Ishikawa (cell line): Measurements from ENCODE around the gene ADGRE1.

Experiments used
- CEBPB ChIP-seq: IDR thresholded peaks from 2 replicates; pipeline ENCODE4 v1.6.1; 2012
- CREB1 ChIP-seq: IDR thresholded peaks from 2 replicates; pipeline ENCODE4 v1.6.1; 2012; ENCODE audit warnings: low read depth
- EGR1 ChIP-seq: IDR thresholded peaks from 2 replicates; pipeline ENCODE4 v1.6.1; 2012
- EP300 ChIP-seq: IDR thresholded peaks from 2 replicates; pipeline ENCODE4 v1.6.1; 2012; ENCODE audit warnings: borderline replicate concordance
- FOXM1 ChIP-seq: IDR thresholded peaks from 2 replicates; pipeline ENCODE4 v1.6.1; 2012; ENCODE audit warnings: low read depth, borderline replicate concordance
- MAX ChIP-seq: IDR thresholded peaks from 2 replicates; pipeline ENCODE4 v1.6.1; 2012
- NFIC ChIP-seq: IDR thresholded peaks from 2 replicates; pipeline ENCODE4 v1.6.1; 2012
- RAD21 ChIP-seq: IDR thresholded peaks from 2 replicates; pipeline ENCODE4 v1.6.1; 2012; ENCODE audit warnings: low read depth
- REST ChIP-seq: IDR thresholded peaks from 2 replicates; pipeline ENCODE4 v1.6.1; 2012; ENCODE audit warnings: low read depth, mild to moderate bottlenecking
- TAF1 ChIP-seq: IDR thresholded peaks from 2 replicates; pipeline ENCODE4 v1.6.1; 2012; ENCODE audit warnings: low read depth, mild to moderate bottlenecking
- TCF12 ChIP-seq: IDR thresholded peaks from 2 replicates; pipeline ENCODE4 v1.6.1; 2012; ENCODE audit warnings: low read depth
- TEAD4 ChIP-seq: IDR thresholded peaks from 2 replicates; pipeline ENCODE4 v1.6.1; 2012
- USF1 ChIP-seq: IDR thresholded peaks from 2 replicates; pipeline ENCODE4 v1.6.1; 2012
- YY1 ChIP-seq: IDR thresholded peaks from 2 replicates; pipeline ENCODE4 v1.6.1; 2012; ENCODE audit warnings: low read depth
- ZBTB7A ChIP-seq: IDR thresholded peaks from 2 replicates; pipeline ENCODE4 v1.6.1; 2012; ENCODE audit warnings: low read depth

The ADGRE1 gene

GRCh38 chr19:6868351-6868750 is 19.0 kb upstream of the ADGRE1 start:
- TF ChIP-seq CREB1: no peak
- TF ChIP-seq CEBPB: no peak
- no peak for TF ChIP-seq TAF1
- no peak for TF ChIP-seq REST
- no peak for TF ChIP-seq RAD21
- no peak for TF ChIP-seq TCF12
- TF ChIP-seq ZBTB7A: no peak
- no peak for TF ChIP-seq YY1

GRCh38 chr19:6873708-6874431 is 13.5 kb upstream of the ADGRE1 start:
- TF ChIP-seq TAF1: no peak
- no peak for TF ChIP-seq MAX
- TF ChIP-seq YY1: no peak
- TF ChIP-seq TCF12: no peak
- no peak for TF ChIP-seq TEAD4
- no peak for TF ChIP-seq RAD21
- TF ChIP-seq EP300: no peak
- no peak for TF ChIP-seq USF1
- no peak for TF ChIP-seq FOXM1
- no peak for TF ChIP-seq NFIC
- no peak for TF ChIP-seq CREB1
- no peak for TF ChIP-seq EGR1
- no peak for TF ChIP-seq CEBPB

GRCh38 chr19:6875218-6875617 is 12.2 kb upstream of the ADGRE1 start:
- TF ChIP-seq CEBPB (no peak), MAX (no peak), RAD21 (no peak)

- no peak for TF ChIP-seq YY1
- no peak for TF ChIP-seq ZBTB7A
- no peak for TF ChIP-seq USF1
- TF ChIP-seq REST: no peak
- no peak for TF ChIP-seq TCF12
- no peak for TF ChIP-seq FOXM1
- no peak for TF ChIP-seq EGR1
- TF ChIP-seq NFIC: no peak
- TF ChIP-seq CEBPB: no peak
- no peak for TF ChIP-seq TAF1
- no peak for TF ChIP-seq EP300
- TF ChIP-seq CREB1: no peak
- no peak for TF ChIP-seq RAD21
- TF ChIP-seq MAX: no peak
- no peak for TF ChIP-seq TEAD4
Measured at GRCh38 chr19:6876748-6877147, 10.6 kb upstream of the ADGRE1 start.

- TF ChIP-seq TAF1 (no peak), TEAD4 (no peak), EP300 (no peak), FOXM1 (no peak), CEBPB (no peak), USF1 (no peak), MAX (no peak), REST (no peak)
Measured at GRCh38 chr19:6877766-6878165, 9.6 kb upstream of the ADGRE1 start.
